PC-3 (cell line): ENCODE results near the gene DKK1. TPM values are rescaled to one million over a fixed set of nuclear protein-coding genes. Genes with fewer than 3 reads are reported as not detected.

Experiments used
- ATAC-seq: fragments of 200-7000 bp; cut with Tn5 transposase; 2 replicates; pipeline ENCODE4 v1.9.1; 2020; ENCODE audit warnings: mild to moderate bottlenecking, moderate library complexity
- BruUV-seq: library from RNA; stranded (reverse); fragments of 400-500 nt; replicated peaks from 2 replicates; lab custom pipeline; 2021; lab: Mats Ljungman, UMichigan
- CTCF ChIA-PET: fragments of 300-600 bp; sonication (Branson Sonifier 250); formaldehyde crosslinking; loops from one replicate; lab custom pipeline; 2022; ENCODE audit warnings: antibody characterized with exemption; lab: Charles Lee
- POLR2A ChIA-PET: fragments of 300-600 bp; sonication (Branson Sonifier 250); formaldehyde crosslinking; loops from one replicate; lab custom pipeline; 2022; ENCODE audit warnings: antibody characterized with exemption; ENCODE audit not compliant: unreplicated experiment; lab: Charles Lee
- DNase-seq: peaks from one replicate; pipeline ENCODE4 v3.0.0-alpha.2; 2015
- H2AFZ ChIP-seq: fragments of 300-600 bp; sonication (generic); 2 replicates; pipeline ENCODE4 v1.6.0; 2016; ENCODE audit warnings: antibody characterized with exemption, low read length
- H3F3A ChIP-seq: fragments of 300-600 bp; sonication (generic); one replicate; pipeline ENCODE4 v1.6.0; 2017; ENCODE audit warnings: antibody characterized with exemption, low read length, control low read depth, mild to moderate bottlenecking; ENCODE audit not compliant: unreplicated experiment
- H3K27ac ChIP-seq: fragments of 300-600 bp; sonication (generic); 2 replicates; pipeline ENCODE4 v1.5.1; 2016; ENCODE audit warnings: mild to moderate bottlenecking, low read length
- H3K27me3 ChIP-seq: fragments of 300-600 bp; sonication (generic); 2 replicates; pipeline ENCODE4 v1.6.1; 2016; ENCODE audit warnings: low read length, mixed read lengths
- H3K36me3 ChIP-seq: fragments of 300-600 bp; sonication (generic); 2 replicates; pipeline ENCODE4 v1.6.1; 2016; ENCODE audit warnings: low read depth, mixed run types, low read length, mixed read lengths
- H3K4me1 ChIP-seq: fragments of 300-600 bp; sonication (generic); 2 replicates; pipeline ENCODE4 v1.5.1; 2016; ENCODE audit warnings: low read length; ENCODE audit not compliant: insufficient read depth
- H3K4me2 ChIP-seq: fragments of 300-600 bp; sonication (generic); 2 replicates; pipeline ENCODE4 v1.6.0; 2016; ENCODE audit warnings: low read length
- H3K4me3 ChIP-seq: fragments of 300-600 bp; sonication (generic); 2 replicates; pipeline ENCODE4 v1.5.1; 2016; ENCODE audit warnings: mild to moderate bottlenecking, low read length, mixed read lengths
- H3K79me2 ChIP-seq: fragments of 300-600 bp; sonication (generic); 2 replicates; pipeline ENCODE4 v1.6.1; 2017; ENCODE audit warnings: low read length, mixed read lengths
- H3K9ac ChIP-seq: fragments of 300-600 bp; sonication (generic); 2 replicates; pipeline ENCODE4 v1.6.0; 2016; ENCODE audit warnings: mild to moderate bottlenecking, low read length
- H3K9me2 ChIP-seq: fragments of 300-600 bp; sonication (generic); replicated peaks from 2 replicates; pipeline ENCODE4 v1.6.1; 2016; ENCODE audit warnings: mixed run types, low read length, mixed read lengths
- H3K9me3 ChIP-seq: fragments of 300-600 bp; sonication (generic); 2 replicates; pipeline ENCODE4 v1.6.1; 2016; ENCODE audit warnings: low read length, mixed read lengths
- H4K20me1 ChIP-seq: fragments of 300-600 bp; sonication (generic); 2 replicates; pipeline ENCODE4 v1.6.1; 2016; ENCODE audit warnings: low read length, mixed read lengths
- CTCF ChIP-seq: fragments of 300-600 bp; sonication (generic); conservative IDR thresholded peaks from 2 replicates; pipeline ENCODE4 v1.5.1; 2017; ENCODE audit warnings: antibody characterized with exemption, low read depth, mild to moderate bottlenecking, low read length
- EZH2 ChIP-seq: fragments of 300-600 bp; sonication (generic); IDR thresholded peaks from one replicate; pipeline ENCODE4 v1.6.1; 2017; ENCODE audit warnings: antibody characterized with exemption, mild to moderate bottlenecking, low read length; ENCODE audit not compliant: unreplicated experiment
- EZH2phosphoT487 ChIP-seq: fragments of 300-600 bp; sonication (generic); IDR thresholded peaks from 2 replicates; pipeline ENCODE4 v1.6.1; 2018; ENCODE audit warnings: mild to moderate bottlenecking, antibody characterized with exemption, low read length, borderline replicate concordance
- intact Hi-C: fragments of 100-400 bp; cut with micrococcal nuclease; formaldehyde crosslinking; loops from 2 replicates; pipeline ENCODE4 v1.9.0; 2023
- total RNA-seq: library from RNA; depleted of rRNA; stranded (reverse); fragments of >200 nt; gene quantifications from 2 replicates; pipeline ENCODE4 v1.2.3, GENCODE V29; 2014

The DKK1 gene
- total RNA-seq, 1 experiment from 2014 or later, result 1,592 TPM

- Histone ChIP-seq H3K4me1 (no peaks in the 10 kb centered on the region), H3K27ac (no peak overlapping the region), H3K79me2 (no peaks in the 10 kb centered on the region), H3K9ac (no peak overlapping the region), H3K9me2 (no peaks in the 10 kb centered on the region), H3F3A (no peaks in the 10 kb centered on the region), H3K36me3 (no peaks in the 10 kb centered on the region), H4K20me1 (no peaks in the 10 kb centered on the region), H2AFZ (no peak overlapping the region), H3K9me3 (no peaks in the 10 kb centered on the region), H3K4me2 (no peak overlapping the region), H3K27me3 (no peaks in the 10 kb centered on the region), H3K4me3 (no peak overlapping the region)
- intact Hi-C loops, result no loop called here
- no TSS peak for BruUV-seq
- no peak for DNase-seq
- POLR2A ChIA-PET, result no interaction called here
- ATAC-seq, result no peak
- TF ChIP-seq EZH2, result no peak
- TF ChIP-seq EZH2phosphoT487, result no peak
- TF ChIP-seq CTCF, result no peak
- CTCF ChIA-PET, result no interaction called here
Measured at GRCh38 chr10:52276163-52276562, 37.9 kb upstream of the DKK1 start.

GRCh38 chr10:52276986-52277385 lies 37.1 kb upstream of the DKK1 start:
- intact Hi-C loops, result no loop called here
- Histone ChIP-seq H4K20me1 (no peaks in the 10 kb centered on the region), H3K9me2 (no peaks in the 10 kb centered on the region), H3K79me2 (no peaks in the 10 kb centered on the region), H3K4me1 (no peaks in the 10 kb centered on the region), H3K9ac (no peak overlapping the region), H3K27me3 (no peaks in the 10 kb centered on the region), H3K36me3 (no peaks in the 10 kb centered on the region), H3K27ac (no peak overlapping the region), H2AFZ (no peak overlapping the region), H3K9me3 (no peaks in the 10 kb centered on the region), H3K4me2 (no peak overlapping the region), H3F3A (no peaks in the 10 kb centered on the region), H3K4me3 (no peak overlapping the region)
- DNase-seq, result no peak
- CTCF ChIA-PET, result no interaction called here
- no peak for TF ChIP-seq EZH2phosphoT487
- no peak for ATAC-seq
- POLR2A ChIA-PET, result no interaction called here
- BruUV-seq, result no TSS peak

GRCh38 chr10:52279546-52279945 lies 34.5 kb upstream of the DKK1 start:
- no peak for DNase-seq
- no peaks in the 10 kb centered on the region for H3K9me2 ChIP-seq
- H3F3A ChIP-seq, result no peaks in the 10 kb centered on the region
- ChIA-PET CTCF (no interaction called here), POLR2A (interaction anchor here (0.6 kb wide), 1 partner anchor 1309 kb away, joined by 5 read pairs; no protein-coding TSS in a partner anchor)
- no peak for ATAC-seq
- TF ChIP-seq CTCF, result no peak
- no peak for TF ChIP-seq EZH2
- TF ChIP-seq EZH2phosphoT487, result no peak
- intact Hi-C loops, result no loop called here
- H3K4me1 ChIP-seq, result no peaks in the 10 kb centered on the region
- no peak overlapping the region for H3K4me3 ChIP-seq
- H3K9me3 ChIP-seq, result no peaks in the 10 kb centered on the region
- H4K20me1 ChIP-seq, result no peaks in the 10 kb centered on the region
- no peak overlapping the region for H2AFZ ChIP-seq
- BruUV-seq, result no TSS peak
- no peak overlapping the region for H3K27ac ChIP-seq
- H3K27me3 ChIP-seq, result no peaks in the 10 kb centered on the region
- H3K9ac ChIP-seq, result no peak overlapping the region
- no peaks in the 10 kb centered on the region for H3K36me3 ChIP-seq
- H3K79me2 ChIP-seq, result no peaks in the 10 kb centered on the region
- no peak overlapping the region for H3K4me2 ChIP-seq
